ENCODE data around the gene NTHL1.
A peak's percentile ranks its signal among the peaks of the same experiment; 100 is the strongest.

The NTHL1 gene

GRCh38 chr16:2007081-2007836 is 40.4 kb downstream of the NTHL1 start:
- no peak for DNase-seq

GRCh38 chr16:2006317-2006716 is 41.3 kb downstream of the NTHL1 start:
- DNase-seq, result no peak

GRCh38 chr16:2005646-2006045 is 42.0 kb downstream of the NTHL1 start:
- DNase-seq, result no peak

- DNase-seq, result peak; percentile 43
These were observed 42.7 kb downstream of the NTHL1 start for GRCh38 chr16:2004795-2005517.

- DNase-seq, result peak; percentile 91
These were observed 43.6 kb downstream of the NTHL1 start for GRCh38 chr16:2003827-2004641.

GRCh38 chr16:2003231-2003826 is 44.3 kb downstream of the NTHL1 start:
- DNase-seq, result no peak

- no peak for DNase-seq
These were observed 45.0 kb downstream of the NTHL1 start for GRCh38 chr16:2002406-2003230.

- DNase-seq, result no peak
These were observed 45.9 kb downstream of the NTHL1 start for GRCh38 chr16:2001456-2002355.

GRCh38 chr16:2001035-2001434 is 46.6 kb downstream of the NTHL1 start:
- DNase-seq, result no peak

GRCh38 chr16:1999866-2000514 is 47.6 kb downstream of the NTHL1 start:
- no peak for DNase-seq

GRCh38 chr16:1998852-1999801 is 48.5 kb downstream of the NTHL1 start:
- DNase-seq, result no peak

- no peak for DNase-seq
These were observed 49.2 kb downstream of the NTHL1 start for GRCh38 chr16:1998360-1998835.

GRCh38 chr16:1997494-1998359 is 49.9 kb downstream of the NTHL1 start:
- no peak for DNase-seq

- no peak for DNase-seq
These were observed 53.9 kb downstream of the NTHL1 start for GRCh38 chr16:1993731-1994131.

GRCh38 chr16:1992704-1993317 is 54.8 kb downstream of the NTHL1 start:
- no peak for DNase-seq

GRCh38 chr16:1991948-1992703 is 55.5 kb downstream of the NTHL1 start:
- DNase-seq, result no peak

- DNase-seq, result no peak
These were observed 56.1 kb downstream of the NTHL1 start for GRCh38 chr16:1991588-1991947.

Measured in NCI-H1436 (cell line).